GM19455 (cell line): ENCODE data around the gene DIP2C.
"Not testable (repeated sequence)": the region's sequence is repeated elsewhere in the genome, so short reads cannot be mapped to it uniquely, and the experiment has no call there.

ENCODE experiments used
- ATAC-seq: cut with Tn5 transposase; IDR thresholded peaks from one replicate; pipeline ENCODE4 v1.9.1; 2021; ENCODE audit not compliant: unreplicated experiment

Gene DIP2C

GRCh38 chr10:538895-539294, 150.6 kb downstream of the DIP2C start:
- no peak for ATAC-seq

- no peak for ATAC-seq
Observed at GRCh38 chr10:536935-537334, 152.5 kb downstream of the DIP2C start.

- ATAC-seq = no peak
Observed at GRCh38 chr10:536371-536925, 153.0 kb downstream of the DIP2C start.

- no peak for ATAC-seq
Observed at GRCh38 chr10:535952-536351, 153.5 kb downstream of the DIP2C start.

GRCh38 chr10:535051-535450, 154.4 kb downstream of the DIP2C start:
- no peak for ATAC-seq

GRCh38 chr10:534047-534566, 155.4 kb downstream of the DIP2C start:
- no peak for ATAC-seq

- ATAC-seq = no peak
Observed at GRCh38 chr10:533611-534010, 155.9 kb downstream of the DIP2C start.

GRCh38 chr10:533186-533585, 156.3 kb downstream of the DIP2C start:
- ATAC-seq = no peak

GRCh38 chr10:532331-532730, 157.1 kb downstream of the DIP2C start:
- not testable (repeated sequence) for ATAC-seq

GRCh38 chr10:531541-531940, 157.9 kb downstream of the DIP2C start:
- ATAC-seq = no peak

- no peak for ATAC-seq
Observed at GRCh38 chr10:530717-531116, 158.8 kb downstream of the DIP2C start.

GRCh38 chr10:529468-530230, 159.8 kb downstream of the DIP2C start:
- no peak for ATAC-seq

GRCh38 chr10:528173-529165, 161.0 kb downstream of the DIP2C start:
- no peak for ATAC-seq

GRCh38 chr10:527416-527815, 162.1 kb downstream of the DIP2C start:
- no peak for ATAC-seq

GRCh38 chr10:526651-527312, 162.7 kb downstream of the DIP2C start:
- ATAC-seq = no peak

GRCh38 chr10:525565-526315, 163.7 kb downstream of the DIP2C start:
- no peak for ATAC-seq

GRCh38 chr10:523925-524324, 165.5 kb downstream of the DIP2C start:
- ATAC-seq = no peak

- no peak for ATAC-seq
Observed at GRCh38 chr10:522350-522749, 167.1 kb downstream of the DIP2C start.

GRCh38 chr10:521261-522250, 167.9 kb downstream of the DIP2C start:
- ATAC-seq = no peak
